ENCODE data around the gene GTPBP6. TPM values are rescaled to one million over a fixed set of nuclear protein-coding genes. Genes with fewer than 3 reads are reported as not detected.

The GTPBP6 gene
- total and polyA plus RNA-seq, 2 donors (not counting 3 experiments of a cell fraction or from before 2014, with no cell fraction given): 39.1 to 63.5 TPM

- H3K27me3 ChIP-seq (ENCODE audit: control insufficient read depth in 2 of 2, insufficient read depth in 2 of 2, low read length in 2 of 2): no peaks in the 10 kb centered on the region
- DNase-seq (ENCODE audit: low read depth, low spot score): no peak
- no peaks in the 10 kb centered on the region for H3K79me2 ChIP-seq (ENCODE audit: control insufficient read depth, insufficient read depth, low read length)
- no peaks in the 10 kb centered on the region for H4K20me1 ChIP-seq (replicated peaks; ENCODE audit: control insufficient read depth, extremely low read depth, insufficient read depth, low read length)
- H3K4me3 ChIP-seq (replicated peaks in 1 of 3; ENCODE audit: insufficient read depth in 1 of 3, low read depth in 1 of 3, low read length in 3 of 3): no peak overlapping the region
- no peaks in the 10 kb centered on the region for H3K4me1 ChIP-seq (ENCODE audit: control insufficient read depth, extremely low read depth, insufficient read depth, low read length)
- no peaks in the 10 kb centered on the region for H3K9me1 ChIP-seq (replicated peaks; ENCODE audit: control insufficient read depth, extremely low read depth, insufficient read depth, low read length)
- no peak for FAIRE-seq
- CTCF ChIA-PET: no interaction called here
- no peak overlapping the region for H3K27ac ChIP-seq (ENCODE audit: insufficient read depth, low read depth, low read length)
- H3K9ac ChIP-seq (replicated peaks; ENCODE audit: extremely low read depth, insufficient read depth, low read length): no peak overlapping the region
- dilution Hi-C loops (cut with MboI; ENCODE audit: extremely low pct_ligation_motif_present, low sequenced_read_pairs): no loop called here
- H3K9me3 ChIP-seq (replicated peaks; ENCODE audit: control insufficient read depth, insufficient read depth, low read length): no peaks in the 10 kb centered on the region
- no TSS peak for BruUV-seq (replicated peaks)
- intact Hi-C loops (cut with micrococcal nuclease): no loop called here
- TF ChIP-seq MYC (IDR thresholded peaks at IDR 0.05; ENCODE audit: low read depth, low read length) (no peak), MAX (IDR thresholded peaks at IDR 0.05; ENCODE audit: insufficient read depth, insufficient read length) (no peak), CTCF (IDR thresholded peaks at IDR 0.05; ENCODE audit: extremely low read depth in 1 of 2, insufficient read depth in 1 of 2, low read depth in 1 of 2, low read length in 2 of 2) (no peak), POLR2AphosphoS5 (IDR thresholded peaks at IDR 0.05; ENCODE audit: insufficient read depth, low read depth, low read length) (no peak), FOS (IDR thresholded peaks at IDR 0.05; ENCODE audit: borderline replicate concordance, insufficient read depth, low read length) (no peak), GATA2 (IDR thresholded peaks at IDR 0.05; ENCODE audit: insufficient read depth, insufficient read length, low read depth, low read length) (no peak), POLR2A (IDR thresholded peaks at IDR 0.05; ENCODE audit: low read depth, low read length) (no peak), EZH2 (IDR thresholded peaks at IDR 0.05; ENCODE audit: borderline replicate concordance, low read depth, low read length, severe bottlenecking) (no peak), JUN (IDR thresholded peaks at IDR 0.05; ENCODE audit: borderline replicate concordance, insufficient read depth, insufficient read length, low read depth) (no peak)
- peaks cover 0 to 3% of the 10 kb centered on the region in 2 experiments for H3K36me3 ChIP-seq (ENCODE audit: control insufficient read depth in 2 of 2, extremely low read depth in 1 of 2, insufficient read depth in 2 of 2, low read length in 2 of 2)
- no peak overlapping the region for H3K4me2 ChIP-seq (ENCODE audit: insufficient read depth, low read length)
- POLR2A ChIA-PET: no interaction called here
- H2AFZ ChIP-seq (ENCODE audit: low read depth, low read length): no peak overlapping the region
These were observed 28.0 kb downstream of the GTPBP6 start for GRCh38 chrX:290476-291166.
